ENCODE results near the gene NSG1.
A peak's percentile ranks its signal among the peaks of the same experiment; 100 is the strongest.

The NSG1 gene

DNA sequence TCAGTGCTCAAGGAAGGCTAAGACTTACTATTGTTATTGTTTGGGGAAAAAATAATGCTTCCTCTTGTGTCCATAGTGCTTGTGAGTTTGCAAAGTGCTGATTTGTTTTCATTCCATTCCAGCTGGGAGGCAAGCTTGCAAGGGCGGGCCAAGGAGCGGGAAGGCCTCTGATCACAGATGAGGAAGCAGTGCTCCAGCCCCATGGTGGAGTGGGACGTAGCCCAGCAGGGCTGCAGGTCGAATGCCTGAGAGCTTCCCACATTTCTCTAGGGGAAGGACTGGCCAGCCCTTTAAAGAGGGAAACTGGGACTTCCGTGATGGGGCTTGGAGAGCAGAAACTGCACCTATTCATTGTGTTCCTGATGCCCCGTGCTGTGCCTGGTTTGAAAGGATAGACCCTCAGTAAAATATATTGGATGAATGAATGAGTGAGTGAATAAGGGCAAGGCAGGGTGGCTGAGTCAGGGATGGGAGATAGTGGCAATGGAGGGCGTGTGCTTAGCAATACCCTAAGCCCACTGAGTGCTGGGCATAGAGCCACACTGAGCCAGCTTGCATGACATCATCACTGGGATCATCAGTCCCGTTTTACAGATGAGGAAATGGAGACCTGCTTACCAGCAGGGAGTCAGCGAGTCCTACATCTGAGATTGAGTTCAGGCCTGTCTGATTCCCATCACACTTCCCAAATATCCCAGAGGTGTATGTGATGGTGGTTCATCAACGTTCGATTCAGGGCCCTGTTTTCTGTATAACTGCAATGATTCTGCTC, 17.9 kb upstream of the NSG1 start:
- DNase-seq (ENCODE audit: low read depth in 3 of 3): no peak

DNA sequence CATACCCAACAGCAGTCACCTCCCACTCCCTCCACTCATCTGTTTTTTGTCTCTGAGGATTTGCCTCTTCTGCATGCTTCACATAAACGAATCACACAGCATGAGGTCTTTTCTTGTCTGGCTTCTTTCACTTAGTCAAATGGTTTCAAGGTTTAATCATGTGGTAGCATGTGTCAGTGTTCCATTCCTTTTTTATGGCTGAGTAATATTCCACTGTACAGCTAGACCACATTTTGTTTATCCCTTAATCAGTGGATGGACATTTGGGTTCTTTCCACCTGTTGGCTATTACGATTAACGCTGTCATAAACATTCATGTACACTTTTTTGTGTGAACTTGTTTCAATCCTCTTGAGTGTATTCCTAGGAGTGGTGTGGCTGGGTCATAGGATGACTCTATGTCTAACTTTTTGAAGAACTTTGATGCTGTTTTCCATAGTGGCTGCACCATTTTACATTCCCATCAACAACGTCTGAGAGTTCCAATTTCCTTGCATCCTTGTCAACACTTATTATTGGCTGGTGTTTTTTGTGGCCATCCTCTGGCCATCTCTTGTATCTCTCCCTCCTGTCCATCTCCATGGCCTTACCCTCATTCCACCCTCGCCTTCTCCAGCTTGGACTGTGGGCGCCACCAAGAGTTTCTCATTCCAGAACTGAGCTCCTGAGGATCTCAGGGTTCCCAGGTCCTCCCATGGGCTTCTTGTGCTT, 12.4 kb upstream of the NSG1 start:
- DNase-seq (ENCODE audit: low read depth in 3 of 3): no peak

DNA sequence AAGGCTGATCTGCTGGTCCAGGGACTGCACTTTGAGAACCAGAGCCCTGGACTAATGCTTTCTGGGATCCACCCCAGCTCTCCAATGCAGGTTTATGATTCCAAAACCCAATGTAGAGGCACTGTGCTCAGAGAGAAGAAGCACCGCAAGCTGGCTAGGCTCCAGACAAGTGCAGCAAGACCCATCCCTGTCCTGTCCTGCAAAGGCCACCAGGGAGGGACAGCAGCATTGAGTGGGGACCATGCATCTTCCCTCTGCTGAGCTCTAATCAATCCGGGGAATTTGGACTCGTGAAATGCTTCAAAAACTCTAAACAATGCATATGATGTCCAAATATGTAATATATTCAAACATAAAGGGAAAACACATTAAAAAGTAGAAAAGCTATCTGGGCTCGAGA, 10.8 kb upstream of the NSG1 start:
- DNase-seq (ENCODE audit: low read depth in 3 of 3): no peak

DNA sequence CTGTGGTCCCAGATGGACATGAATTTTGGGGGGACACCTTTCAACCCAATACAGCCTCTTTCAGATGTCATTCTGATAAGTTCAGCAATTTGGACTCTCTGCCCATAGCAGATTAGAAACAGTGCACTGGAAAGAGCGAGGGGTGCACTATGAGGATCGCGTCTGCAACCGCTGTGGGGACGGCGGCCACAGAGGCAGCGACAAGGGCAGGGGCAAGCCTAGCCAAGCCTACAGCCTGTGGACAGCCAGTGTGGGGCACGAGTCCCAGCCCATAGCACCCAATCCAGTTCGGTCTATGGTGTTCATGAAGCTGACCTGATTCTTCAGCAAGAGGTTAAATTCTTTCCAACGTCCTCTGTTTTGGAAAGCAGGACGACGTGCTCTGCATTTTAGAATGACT, 9.7 kb upstream of the NSG1 start:
- no peak for DNase-seq (ENCODE audit: low read depth in 3 of 3)

DNA sequence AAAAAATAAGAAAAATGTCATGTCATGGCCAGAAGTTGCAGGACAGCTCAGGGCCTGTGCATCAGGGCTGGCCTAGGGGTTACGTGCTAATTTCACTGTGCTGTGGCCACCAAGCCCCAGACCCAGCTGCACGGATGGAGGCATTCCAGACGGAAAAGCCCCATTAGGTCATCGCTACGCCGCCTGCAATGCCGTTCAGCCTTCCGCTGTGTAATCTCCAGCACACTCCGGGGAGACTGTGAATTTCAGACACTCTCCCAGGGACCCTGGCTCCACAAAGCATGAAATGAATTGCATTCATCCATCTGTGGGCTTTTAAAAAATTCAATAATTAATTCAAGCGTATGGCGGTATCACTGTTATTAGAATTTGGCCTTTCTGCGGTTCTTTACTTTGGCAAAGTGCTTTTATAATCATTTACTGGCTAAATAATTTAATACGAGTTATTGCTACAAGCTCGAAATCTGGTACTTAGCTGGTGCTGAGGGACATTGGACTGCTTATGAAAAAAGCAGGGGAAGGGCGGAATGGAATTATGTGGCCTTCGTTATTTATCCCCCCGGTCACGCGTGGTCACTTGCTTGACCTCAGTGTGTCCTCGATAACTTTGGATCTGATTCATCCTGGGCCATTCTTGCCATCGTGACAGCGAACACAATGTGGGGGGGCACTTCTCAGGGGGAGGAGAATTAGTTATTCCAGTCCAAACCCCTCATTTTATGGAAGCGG, 9.0 kb upstream of the NSG1 start:
- DNase-seq (ENCODE audit: low read depth in 3 of 3): no peak

DNA sequence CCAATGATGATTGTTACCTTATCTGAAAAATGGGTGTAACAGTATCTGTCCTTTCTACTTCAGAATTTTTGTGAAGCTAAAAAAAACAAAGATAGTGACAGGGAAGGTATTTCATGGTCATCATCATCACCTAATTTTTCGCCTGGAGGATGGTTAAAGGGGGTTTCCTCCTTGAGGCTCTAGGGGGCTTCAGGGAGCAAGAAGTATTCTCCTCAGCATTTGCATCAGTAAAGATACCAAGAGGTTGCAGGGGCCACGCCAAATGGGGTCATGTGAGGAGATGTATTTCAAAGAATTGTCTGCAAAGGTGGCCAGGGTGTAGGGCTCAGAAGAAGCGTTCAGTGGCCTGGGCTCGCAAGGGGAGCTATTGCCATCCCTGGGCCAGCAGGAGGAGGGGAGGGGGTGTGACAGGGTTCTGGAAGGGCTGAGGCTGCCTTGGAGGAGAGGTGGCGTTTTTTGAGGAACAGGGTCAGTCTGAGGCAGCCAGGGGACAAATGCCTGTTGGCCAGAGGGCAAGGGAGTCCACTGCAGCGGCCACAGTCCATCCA, 7.3 kb upstream of the NSG1 start:
- DNase-seq (ENCODE audit: low read depth in 3 of 3): no peak

DNA sequence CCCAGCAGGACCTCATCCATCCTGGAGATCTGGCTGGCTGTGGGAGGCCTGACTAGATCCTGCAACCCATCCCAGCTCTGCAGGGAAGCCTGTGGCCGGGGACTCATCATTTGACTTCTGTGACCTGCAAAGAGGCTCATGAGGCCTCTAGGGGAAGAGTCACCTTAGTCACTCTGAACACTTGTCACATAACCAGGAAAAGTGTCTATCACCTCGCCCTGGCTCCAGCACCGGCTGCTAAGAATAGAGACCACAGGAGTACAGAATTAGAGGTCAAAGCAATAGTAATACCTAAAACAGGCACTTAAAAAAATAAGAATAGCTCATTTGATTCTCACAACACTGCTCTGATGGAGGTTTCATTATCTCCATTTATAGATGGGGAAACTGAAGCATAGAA, 3.8 kb upstream of the NSG1 start:
- no peak for DNase-seq (ENCODE audit: low read depth in 3 of 3)

DNA sequence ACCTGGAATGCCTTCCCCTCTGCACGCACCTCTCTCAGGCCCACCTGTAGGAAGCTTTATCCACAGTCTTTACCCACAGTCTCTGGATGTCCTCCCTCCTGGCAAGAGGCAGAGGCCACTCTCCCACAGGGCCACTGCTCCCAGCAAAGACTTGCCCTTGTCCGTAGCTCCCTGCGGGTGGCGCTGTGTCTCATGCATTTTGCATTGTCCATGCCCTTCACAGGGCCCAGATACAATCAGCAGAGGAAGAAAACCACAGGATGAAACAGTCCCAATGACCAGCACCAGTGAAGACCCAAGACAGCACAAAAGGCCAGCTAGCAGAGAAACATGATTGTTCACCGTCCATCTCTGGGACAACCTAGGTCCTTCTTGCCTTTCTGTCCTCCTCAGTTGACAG, 2.1 kb upstream of the NSG1 start:
- DNase-seq (ENCODE audit: low read depth in 3 of 3): no peak

DNA sequence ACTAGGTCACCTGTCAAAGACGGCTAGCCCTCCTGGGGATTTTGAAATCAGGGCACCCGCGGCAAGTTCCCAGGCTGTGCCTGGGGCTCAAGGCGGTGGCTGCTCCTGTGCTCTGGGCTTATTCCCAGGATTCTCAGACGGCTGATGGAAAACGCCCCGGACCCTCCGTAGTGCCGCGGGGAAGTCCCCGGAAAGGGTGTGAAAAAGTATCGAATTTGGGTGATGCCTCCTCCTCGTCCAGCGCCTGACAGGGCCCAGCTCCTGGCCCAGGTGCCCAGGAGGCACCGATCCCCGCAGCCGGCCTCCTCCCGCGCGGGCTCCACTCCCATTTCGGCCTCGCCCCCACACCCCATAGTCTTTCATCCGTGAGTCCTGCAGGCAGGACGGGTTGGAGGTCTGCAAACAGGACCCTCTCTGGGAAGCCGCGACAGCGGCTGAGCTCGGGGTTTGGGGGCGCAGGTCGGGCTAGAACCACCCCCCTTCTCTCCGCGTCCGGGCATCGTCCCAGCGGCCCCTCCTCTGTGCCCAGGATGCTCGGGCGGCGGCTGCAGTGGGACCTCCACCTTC, 1.1 kb upstream of the NSG1 start:
- DNase-seq (ENCODE audit: low read depth in 3 of 3): no peak

DNA sequence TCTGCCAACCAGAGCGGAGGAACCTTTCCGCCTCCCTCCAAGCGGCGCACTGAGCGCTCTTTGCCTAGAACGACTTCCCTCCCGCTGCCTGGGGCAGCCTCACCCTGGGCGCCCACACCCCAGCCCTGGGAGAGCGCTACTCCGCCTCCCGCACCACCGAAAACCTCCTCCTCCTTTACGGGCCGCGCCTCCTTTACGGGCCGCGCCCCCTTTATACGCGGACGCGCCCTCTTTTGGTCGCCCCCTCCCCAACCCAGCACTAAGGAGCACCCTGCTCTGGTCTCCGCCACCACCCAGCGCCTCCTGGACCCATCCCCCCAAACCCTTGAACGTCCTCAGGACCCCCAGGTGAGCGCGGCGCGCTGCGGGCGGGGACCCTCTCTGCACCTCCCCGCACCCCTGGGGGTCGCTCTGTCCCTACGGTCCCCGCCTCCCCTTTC, 586 bp upstream of the NSG1 start:
- DNase-seq (ENCODE audit: low read depth in 3 of 3): peak in 1 of 3 experiments; percentile 11

DNA sequence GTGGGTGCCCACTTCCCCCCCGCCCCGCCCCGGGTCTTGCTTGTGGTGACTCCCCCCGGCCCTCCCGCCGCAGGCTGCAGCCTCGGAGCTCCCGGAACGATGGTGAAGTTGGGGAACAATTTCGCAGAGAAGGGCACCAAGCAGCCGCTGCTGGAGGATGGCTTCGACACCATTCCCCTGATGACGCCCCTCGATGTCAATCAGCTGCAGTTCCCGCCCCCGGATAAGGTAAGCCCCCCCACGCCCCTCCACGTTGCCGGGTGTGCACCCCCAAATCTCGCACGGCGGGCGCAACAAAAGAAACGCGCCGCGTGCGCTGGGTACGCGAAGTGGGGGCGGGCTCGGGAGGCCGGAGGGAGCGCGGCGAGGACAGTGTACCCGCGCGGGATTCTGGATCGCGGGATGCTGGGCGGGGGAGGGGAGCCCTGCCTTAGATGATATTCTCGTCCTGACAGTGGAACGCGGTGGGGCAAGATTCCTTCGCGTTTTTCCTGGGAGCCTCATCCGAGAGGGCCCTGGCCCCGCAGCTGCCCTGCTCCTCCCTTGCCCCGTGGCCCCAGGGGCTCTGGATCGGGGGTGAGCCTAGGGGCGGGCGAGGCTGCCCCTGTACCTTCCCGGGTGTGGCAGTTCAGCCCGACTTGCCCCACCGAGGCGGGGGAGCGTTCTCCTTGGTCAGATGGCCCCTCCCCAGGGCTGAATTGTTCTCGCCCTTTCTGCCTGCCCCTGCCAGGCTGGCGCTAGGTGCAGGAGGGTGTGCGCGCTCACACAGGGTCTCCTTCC, 819 bp downstream of the NSG1 start:
- DNase-seq (ENCODE audit: low read depth in 3 of 3): no peak

DNA sequence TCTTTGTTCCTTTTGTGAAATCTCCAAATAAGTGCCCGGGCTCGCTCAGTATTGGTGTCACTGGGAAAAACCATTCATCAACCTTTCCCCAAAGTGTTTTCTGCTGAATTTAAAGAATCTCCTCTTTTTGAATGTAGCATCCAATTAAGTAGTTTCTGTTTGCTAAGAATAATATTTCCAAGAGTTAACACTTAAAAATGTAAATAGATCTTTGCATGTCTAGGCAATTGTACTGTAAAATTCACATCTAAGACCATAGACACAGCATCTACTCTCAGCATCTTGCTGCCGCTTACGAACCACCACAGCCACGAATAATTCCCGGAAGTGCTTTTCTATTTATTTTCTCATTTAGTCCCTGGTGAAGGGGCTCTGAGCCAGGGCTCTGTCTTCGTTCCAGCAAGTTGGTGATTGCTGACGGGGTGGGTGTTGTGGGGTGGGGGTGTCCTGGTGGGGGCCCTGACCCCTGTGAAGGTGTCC, 1.4 kb downstream of the NSG1 start:
- no peak for DNase-seq (ENCODE audit: low read depth in 3 of 3)

DNA sequence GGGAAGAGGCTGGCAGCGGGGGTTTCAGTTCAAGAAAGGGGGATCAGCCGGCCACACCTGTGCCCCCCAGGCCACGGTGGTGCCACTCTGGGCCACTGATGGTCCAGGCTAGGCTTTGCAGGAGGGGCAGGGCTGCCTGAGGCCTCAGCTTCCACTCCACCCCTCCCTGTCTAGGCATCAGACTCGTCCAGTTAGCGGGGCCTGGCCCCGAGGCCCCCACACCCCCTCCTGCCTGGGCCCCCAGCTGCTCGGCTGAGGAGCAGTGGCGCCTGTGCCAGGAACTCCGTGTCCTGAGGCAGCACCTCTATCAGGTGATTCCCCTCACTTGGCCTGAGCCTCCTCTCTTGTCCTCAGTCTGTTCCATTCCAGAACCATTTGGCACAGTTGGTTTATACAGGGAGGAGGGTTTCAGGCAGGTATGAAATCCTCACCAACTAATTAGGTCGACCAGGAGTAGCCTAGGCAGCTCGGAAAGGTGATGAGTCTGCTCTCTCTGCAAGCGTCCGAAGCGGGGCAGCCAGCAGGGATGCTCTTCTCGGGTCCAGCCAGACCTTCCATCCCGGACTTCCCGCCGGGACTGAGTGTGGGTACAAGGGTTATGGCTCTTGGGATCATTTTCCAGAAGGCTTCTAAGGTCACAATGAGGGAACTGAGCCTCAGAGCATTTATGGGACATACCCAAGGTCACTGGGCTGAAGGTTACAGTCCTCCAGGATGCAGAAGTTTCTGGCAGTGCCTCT, 2.1 kb downstream of the NSG1 start:
- DNase-seq (ENCODE audit: low read depth in 3 of 3): no peak

DNA sequence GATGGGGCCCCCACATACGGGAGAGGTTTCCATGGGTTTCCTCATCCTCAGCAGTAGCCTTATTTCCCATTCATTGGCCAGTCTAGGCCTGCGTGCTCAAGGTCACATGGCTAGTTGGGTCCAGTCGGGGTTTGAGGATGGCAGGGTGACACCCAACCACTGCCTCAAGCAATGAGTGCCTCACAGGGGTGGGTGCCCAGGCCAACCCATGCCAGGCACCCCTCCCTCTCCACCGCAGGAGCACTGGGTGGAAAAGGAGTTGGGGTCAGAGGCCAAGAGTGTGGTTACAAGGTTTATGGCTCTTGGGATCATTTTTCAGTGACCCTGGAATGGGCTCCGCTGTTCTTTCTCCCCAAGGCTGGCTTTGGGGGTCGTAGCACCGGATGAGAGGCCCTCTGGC, 3.1 kb downstream of the NSG1 start:
- DNase-seq (ENCODE audit: low read depth in 3 of 3): no peak

DNA sequence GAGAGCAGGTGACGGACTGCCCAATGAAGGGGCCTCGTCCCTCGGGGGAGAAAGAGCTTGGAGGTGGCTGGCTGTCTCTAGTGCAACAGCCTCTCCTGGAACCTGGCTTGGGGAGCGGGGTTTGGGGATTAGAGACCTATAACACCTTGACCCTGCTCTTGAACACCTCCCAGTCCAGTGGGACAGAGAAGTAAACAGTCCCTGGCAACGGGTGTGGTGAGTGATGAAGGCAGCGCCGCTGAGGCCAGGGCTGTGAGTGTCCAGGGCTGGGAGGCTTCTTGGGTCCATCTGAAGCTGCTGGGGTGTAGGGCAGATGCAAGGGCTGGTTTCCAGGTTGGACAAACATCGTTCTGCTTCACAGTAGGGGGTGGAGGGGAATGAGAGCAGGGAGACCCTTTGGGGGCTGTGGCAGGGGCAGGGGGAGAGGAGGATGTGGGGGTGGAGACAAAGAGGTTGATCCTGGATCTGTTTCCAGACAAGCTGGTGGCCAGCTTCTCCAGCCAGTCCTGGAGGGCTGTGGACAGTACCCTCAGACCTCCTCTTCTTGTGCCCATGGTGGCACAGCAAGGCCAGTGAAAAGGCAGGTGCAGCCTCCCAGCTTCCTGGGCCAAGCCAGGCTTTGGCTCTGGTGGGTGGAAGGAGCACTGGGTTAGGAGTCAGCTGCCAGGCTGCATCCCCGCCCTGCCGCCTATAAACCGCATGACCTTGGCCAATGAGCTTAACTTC, 3.8 kb downstream of the NSG1 start:
- DNase-seq (ENCODE audit: low read depth in 3 of 3): no peak

DNA sequence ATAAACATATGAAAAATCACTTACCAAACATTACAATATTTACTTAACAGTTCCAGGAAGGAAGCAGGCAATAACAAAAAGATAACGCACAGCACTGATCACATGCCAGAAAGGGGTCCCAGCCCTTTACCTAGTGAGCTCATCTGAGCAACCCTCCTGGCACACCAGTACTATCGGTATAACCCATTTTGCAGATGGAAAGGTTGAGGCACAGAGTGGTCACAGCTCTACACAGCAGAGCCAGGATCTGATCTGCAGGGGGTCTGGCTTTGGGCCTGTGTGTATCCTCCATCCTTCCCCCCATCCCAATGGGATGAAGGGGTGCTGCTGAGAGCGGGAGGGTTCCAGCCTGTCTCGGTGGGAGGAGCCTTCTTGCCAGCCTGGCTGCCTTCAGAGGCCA, 5.0 kb downstream of the NSG1 start:
- DNase-seq (ENCODE audit: low read depth in 3 of 3): no peak

DNA sequence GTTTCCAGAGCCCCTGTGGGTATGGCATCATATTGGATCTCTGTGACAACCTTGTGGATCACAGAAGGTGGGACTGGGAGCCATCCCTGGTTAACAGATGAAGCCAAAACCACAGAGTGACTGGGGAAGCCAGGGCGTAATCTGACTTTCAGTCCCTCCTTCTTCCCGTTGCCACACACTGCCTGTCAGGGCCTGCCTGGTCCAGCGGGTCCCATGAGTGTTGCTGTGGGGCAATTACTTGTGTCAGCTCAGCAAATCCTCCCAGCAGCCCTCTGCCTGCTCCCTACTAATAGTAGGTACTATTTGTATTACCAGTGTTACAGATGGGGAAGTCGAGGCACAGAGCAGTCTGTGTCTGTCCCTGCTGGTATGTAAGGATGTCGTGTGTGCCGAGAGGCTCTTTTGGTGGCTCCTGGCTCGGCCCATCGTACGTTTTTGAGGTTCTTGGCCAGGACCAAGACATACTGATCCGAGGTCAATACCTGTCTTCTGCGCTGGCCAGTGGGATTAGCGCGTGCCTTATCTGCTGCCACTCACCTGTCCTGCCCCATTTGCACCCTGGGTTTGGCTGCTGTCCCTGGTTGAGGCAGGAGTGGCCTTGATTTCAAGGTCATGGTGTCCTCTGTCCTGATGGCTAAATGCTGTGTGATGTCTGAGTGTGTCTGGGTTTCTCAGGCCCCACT, 5.7 kb downstream of the NSG1 start:
- DNase-seq (ENCODE audit: low read depth in 3 of 3): no peak

DNA sequence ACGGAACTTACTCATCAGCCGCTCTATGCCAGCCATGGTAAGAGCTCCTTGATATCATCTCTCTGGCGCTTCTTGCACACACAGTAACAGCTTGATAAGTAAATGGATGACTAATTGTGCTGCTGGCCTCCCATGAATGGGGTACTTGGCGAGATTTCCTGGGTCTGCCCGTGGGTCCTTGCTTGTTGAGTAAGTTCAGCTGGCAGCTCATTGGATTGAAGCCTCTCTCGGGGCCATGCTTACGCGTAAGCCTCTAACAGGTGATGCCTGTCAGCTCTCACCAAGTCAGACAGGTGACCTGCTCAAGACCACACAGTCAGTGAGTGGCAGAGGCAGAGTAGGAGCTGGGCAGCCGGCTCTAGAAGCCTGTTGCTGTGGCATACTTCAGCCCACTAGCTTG, 7.7 kb downstream of the NSG1 start:
- no peak for DNase-seq (ENCODE audit: low read depth in 3 of 3)

DNA sequence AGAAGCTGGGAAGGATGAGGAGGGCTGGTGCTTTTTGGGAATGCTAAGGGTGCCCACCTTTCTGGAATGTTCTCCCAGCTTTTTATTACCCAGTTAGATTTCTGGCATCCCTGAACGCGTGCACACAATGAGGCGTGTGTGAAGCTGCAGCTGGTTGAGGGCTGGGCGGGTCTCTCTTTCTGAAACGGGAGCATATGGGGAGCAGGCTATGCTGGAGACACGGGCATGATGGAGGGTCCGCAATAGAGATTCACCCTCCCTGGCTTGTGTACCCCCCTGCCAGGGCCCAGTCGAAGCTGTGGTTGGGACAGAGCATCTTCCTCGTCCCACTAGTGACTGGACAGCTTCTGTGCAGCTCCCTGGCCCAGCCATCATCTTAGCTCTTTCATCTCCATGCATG, 8.5 kb downstream of the NSG1 start:
- DNase-seq (ENCODE audit: low read depth in 3 of 3): no peak
